GM12873 (cell line): ENCODE data around the gene GCM1.

ENCODE experiments used
- TF ChIP-seq, protein P1 (sequence below): IDR thresholded peaks from 2 replicates; pipeline ENCODE4 v1.5.1; 2012; ENCODE audit warnings: low read depth, mild to moderate bottlenecking, moderate library complexity, low read length, control low read depth; ENCODE audit not compliant: insufficient read depth; ENCODE audit errors: missing control alignments

Gene GCM1

GRCh38 chr6:53104916-53105315 is 43.7 kb downstream of the GCM1 start:
- TF ChIP-seq, protein P1, sequence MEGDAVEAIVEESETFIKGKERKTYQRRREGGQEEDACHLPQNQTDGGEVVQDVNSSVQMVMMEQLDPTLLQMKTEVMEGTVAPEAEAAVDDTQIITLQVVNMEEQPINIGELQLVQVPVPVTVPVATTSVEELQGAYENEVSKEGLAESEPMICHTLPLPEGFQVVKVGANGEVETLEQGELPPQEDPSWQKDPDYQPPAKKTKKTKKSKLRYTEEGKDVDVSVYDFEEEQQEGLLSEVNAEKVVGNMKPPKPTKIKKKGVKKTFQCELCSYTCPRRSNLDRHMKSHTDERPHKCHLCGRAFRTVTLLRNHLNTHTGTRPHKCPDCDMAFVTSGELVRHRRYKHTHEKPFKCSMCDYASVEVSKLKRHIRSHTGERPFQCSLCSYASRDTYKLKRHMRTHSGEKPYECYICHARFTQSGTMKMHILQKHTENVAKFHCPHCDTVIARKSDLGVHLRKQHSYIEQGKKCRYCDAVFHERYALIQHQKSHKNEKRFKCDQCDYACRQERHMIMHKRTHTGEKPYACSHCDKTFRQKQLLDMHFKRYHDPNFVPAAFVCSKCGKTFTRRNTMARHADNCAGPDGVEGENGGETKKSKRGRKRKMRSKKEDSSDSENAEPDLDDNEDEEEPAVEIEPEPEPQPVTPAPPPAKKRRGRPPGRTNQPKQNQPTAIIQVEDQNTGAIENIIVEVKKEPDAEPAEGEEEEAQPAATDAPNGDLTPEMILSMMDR = no peak

DNA sequence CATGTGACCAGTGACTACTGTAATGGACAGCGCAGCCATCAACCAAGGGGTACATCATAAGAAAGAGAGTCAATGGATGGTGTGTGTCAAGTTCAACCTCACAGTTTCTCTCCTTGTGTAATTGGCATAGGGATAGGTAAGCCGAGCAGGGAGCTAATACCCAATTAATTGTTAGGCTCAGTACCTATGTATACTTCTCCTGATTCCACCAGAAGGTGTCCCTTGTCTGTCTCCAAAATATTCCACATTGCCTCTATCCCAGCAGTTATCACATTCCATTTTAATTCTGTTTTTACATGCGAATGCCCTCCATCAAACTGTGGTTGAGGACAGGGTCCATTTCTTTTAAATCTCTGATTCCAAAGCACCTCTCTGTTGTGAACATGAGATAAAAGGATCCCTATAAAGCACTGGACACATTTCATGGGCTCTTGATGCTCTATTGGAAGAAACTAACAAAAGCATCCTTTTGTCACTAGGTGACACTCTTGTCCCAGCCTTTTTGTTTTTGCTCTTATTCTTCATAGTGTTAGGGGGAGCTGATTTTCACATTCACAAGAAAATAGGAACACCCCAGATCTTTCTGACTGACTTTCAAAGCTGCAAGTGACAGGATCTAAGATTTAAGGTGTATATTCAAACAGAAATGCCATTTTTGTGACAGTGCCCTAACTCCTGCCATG is 44.5 kb downstream of the GCM1 start:
- TF ChIP-seq, protein P1 = no peak

GRCh38 chr6:53101006-53101405 is 47.6 kb downstream of the GCM1 start:
- TF ChIP-seq, protein P1 = no peak

DNA sequence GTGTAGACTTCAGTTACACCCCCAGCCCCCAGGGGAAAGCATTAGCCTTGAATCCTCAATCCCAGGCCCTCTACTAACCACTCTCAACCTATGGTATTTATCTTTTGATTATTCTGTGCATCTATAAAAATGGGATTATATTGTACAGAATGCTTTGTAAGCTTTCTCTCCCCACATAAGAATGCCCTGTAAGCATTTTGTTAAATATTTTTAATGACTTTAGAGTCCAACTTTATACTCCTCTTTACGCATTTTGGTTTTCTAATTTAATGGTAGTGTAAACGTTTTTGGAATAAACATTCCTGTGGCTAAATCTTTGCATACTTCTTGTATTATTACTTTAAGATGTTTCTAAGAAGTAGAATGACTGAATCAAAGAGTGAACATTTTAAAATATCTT is 48.1 kb downstream of the GCM1 start:
- TF ChIP-seq, protein P1 = no peak

GRCh38 chr6:53095716-53096115 is 52.9 kb downstream of the GCM1 start:
- TF ChIP-seq, protein P1 = no peak

DNA sequence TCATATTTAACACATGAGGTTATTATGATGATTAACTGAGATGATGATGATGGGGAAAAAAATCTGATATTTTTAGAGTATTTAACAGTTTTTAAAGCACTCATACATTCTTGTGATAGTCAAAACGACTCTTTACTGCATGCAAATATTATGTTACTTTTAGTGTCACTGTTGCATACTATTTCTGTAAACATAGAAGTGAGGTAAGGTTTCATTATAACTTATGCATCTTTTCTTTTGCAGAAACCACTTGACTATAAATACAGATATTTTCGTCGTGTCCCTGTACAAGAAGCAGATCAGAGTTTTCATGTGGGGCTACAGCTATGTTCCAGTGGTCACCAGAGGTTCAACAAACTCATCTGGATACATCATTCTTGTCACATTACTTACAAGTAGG is 53.4 kb downstream of the GCM1 start:
- TF ChIP-seq, protein P1 = no peak

GRCh38 chr6:53090576-53090975 is 58.1 kb downstream of the GCM1 start:
- TF ChIP-seq, protein P1 = no peak
